LNCAP (cell line): Measurements from ENCODE around the gene TRHDE.

ENCODE experiments used
- TF ChIP-seq, protein P1 (sequence below): fragments of 450-650 bp; IDR thresholded peaks from 2 replicates; pipeline ENCODE4 v1.5.1; 2017; ENCODE audit warnings: mild to moderate bottlenecking

TRHDE gene

DNA sequence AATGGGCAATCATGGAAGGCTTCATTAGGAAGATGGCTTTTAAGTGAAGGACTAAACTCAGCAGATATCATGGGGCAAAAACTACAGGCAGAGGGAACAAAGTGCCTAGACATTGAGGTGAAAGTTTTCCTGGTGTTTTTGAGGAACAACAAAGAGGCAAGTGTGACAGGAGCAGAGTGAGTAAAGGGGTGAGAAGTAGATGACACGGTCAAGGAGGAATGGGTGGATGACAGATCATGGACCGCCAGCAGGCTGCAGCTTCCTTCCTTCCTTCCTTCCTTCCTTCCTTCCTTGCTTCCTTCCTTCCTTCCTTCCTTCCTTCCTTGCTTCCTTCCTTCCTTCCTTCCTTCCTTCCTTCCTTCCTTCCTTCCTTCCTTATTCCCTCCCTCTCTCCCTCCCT is 108.3 kb downstream of the TRHDE start:
- TF ChIP-seq, protein P1, sequence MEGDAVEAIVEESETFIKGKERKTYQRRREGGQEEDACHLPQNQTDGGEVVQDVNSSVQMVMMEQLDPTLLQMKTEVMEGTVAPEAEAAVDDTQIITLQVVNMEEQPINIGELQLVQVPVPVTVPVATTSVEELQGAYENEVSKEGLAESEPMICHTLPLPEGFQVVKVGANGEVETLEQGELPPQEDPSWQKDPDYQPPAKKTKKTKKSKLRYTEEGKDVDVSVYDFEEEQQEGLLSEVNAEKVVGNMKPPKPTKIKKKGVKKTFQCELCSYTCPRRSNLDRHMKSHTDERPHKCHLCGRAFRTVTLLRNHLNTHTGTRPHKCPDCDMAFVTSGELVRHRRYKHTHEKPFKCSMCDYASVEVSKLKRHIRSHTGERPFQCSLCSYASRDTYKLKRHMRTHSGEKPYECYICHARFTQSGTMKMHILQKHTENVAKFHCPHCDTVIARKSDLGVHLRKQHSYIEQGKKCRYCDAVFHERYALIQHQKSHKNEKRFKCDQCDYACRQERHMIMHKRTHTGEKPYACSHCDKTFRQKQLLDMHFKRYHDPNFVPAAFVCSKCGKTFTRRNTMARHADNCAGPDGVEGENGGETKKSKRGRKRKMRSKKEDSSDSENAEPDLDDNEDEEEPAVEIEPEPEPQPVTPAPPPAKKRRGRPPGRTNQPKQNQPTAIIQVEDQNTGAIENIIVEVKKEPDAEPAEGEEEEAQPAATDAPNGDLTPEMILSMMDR = no peak

DNA sequence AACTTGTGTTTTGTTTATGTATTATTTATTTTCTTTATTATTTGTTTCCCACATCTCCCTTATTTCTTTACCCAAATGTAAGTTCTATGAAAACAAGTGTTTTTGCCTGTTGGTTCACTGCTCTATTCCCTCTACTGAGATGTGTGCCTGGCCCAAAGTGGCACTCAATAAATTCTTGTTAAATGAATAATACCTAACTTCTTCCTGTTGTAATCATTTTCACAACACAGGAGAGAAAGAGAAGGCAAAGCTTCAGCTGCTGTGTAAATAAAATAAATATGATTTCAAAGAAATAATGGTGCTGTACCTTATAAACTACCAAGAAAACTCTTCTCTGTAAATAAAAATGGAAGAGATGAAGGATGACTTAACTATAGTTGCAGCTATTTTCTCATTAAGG is 116.2 kb downstream of the TRHDE start:
- TF ChIP-seq, protein P1 = no peak

DNA sequence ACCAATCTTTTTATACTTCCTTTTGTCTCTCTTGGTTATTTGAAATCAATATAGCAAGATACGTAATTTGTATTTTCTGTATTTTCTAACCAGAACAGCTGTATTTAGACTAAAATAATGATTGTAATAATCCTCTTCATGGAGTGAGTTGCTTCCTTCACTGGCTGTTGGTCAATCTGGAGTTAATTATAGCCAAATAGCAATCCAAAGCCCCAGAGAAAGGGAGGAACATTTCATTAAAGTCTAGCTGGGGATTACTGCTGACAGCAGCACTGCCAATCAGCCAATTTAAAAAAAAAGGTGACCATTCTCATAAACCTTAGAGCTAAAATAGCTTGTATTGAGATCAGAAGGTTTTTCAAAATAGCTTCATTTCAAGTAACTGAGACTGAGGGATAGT is 118.0 kb downstream of the TRHDE start:
- TF ChIP-seq, protein P1 = no peak

DNA sequence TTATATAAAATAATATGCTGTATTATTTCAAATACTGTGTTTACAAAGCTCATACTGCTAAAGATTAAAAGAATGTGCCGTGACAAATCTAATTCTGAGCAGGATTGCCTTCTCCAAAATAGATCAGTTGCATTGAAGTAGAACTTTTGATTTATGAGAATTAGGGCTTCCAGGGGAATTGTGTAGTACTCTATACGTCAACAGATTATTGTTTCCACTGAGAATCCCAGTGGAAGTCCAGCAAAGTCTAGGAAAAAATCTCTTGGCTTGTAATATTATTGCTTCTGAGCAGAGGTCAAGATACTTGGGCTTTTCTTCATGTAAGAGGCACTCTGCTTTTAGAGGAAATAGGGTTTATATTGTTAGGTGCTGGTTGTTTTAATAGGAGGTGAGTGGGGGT is 133.9 kb downstream of the TRHDE start:
- TF ChIP-seq, protein P1 = no peak

DNA sequence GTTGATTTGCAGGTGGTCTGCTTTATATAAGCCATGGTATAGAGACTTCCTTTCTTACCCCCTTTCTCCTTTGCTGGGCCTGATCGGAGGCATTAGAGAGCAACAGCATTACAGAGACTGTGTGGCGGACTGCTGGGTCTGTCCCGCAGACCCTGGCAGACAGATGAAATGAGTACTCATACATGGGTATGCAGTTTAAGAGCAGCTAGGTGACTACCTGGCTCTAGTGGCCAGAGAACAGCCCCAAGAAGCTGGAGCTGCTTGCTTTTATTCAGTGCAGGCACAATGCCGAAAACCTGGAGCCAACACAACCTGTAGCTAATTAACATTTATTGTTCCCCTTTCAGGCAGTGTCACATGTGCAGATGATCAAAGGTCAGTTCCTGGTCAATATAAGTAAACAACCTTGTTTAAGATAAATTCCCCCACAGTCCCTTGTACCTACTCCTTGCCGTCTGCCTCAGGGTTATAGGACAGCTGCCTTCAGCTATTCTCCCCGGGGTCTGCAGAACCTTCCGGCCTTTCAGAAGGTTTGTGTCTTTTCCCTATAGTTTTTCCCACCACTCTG is 160.0 kb downstream of the TRHDE start:
- TF ChIP-seq, protein P1 = no peak

DNA sequence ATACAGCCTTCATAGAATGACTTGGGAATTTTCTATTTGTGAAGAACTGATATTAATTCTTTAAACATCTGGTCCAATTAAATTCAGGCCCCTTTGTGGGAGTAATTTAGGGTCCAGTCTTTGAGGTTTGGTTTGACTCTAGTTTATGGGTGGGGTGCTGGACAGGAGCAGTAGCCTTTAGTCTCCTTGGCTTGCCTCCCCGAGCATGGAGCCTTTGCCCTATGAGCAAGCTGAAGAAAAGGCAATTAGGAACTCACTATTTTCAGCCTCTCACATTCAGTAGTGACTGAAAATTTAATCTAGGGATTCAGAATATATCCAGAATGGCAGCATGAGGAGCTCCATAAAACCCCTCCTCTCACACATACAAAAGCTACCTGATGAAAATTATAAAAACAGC is 161.1 kb downstream of the TRHDE start:
- TF ChIP-seq, protein P1 = no peak

DNA sequence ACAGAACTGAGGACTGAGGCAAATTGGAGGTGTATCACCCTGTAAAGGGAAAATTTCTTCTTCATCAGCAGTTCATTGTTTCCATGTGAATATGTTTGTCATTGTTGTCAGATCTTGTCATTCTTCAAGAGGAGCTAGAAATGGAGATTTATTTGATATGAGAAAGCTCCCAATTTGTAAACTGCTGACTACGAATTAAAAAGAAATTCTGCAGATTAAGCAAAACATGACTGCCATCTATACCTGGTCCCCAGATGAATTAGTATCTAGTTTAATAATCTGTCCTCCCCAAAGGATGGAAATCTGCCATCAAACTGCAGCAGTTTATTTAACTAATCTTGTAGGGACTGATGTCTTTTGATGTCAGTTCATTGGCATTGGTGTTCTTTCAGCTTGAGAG is 162.8 kb downstream of the TRHDE start:
- TF ChIP-seq, protein P1 = no peak

DNA sequence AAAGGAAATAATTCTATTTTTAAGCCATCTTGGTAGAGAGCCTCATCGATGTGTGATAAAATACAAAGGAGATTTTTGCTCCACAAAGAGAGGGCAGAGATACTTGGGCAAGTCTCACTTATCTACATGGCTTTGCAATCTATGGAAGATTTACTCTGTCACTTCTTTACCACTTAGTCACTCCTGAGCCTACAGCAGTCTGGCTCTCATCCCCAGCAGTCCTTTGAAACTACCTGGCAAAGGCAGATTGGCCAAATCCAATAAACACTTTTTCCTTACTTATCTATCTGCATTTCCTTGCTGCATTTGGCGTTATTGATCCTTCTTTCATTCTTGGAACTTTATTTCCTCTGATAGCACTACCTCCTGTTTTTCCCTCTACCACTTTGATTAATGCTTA is 170.0 kb downstream of the TRHDE start:
- TF ChIP-seq, protein P1 = no peak
